SK-N-SH treated with all-trans-retinoic acid at 6 μM for 48 hours (cell line): ENCODE results near the gene MRFAP1L1.

Experiments used
- ATAC-seq: fragments of 200-7000 bp; cut with Tn5 transposase; 3 replicates; pipeline ENCODE4 v1.9.1; 2020; ENCODE audit warnings: mild to moderate bottlenecking, moderate library complexity
- ARNTL ChIP-seq: fragments of 450-650 bp; formaldehyde crosslinking; IDR thresholded peaks from 2 replicates; pipeline ENCODE4 v1.5.0; 2020; ENCODE audit warnings: low read depth, mild to moderate bottlenecking, moderate library complexity, borderline replicate concordance
- BACH2 ChIP-seq: fragments of 250-450 bp; sonication (Bioruptor Pico); IDR thresholded peaks from 2 replicates; pipeline ENCODE4 v1.9.0; 2021; ENCODE audit warnings: mild to moderate bottlenecking, borderline replicate concordance
- CREB5 ChIP-seq: fragments of 250-450 bp; sonication (Bioruptor Pico); IDR thresholded peaks from 2 replicates; pipeline ENCODE4 v1.5.1; 2020; ENCODE audit warnings: low read depth, mild to moderate bottlenecking, moderate library complexity
- CSDC2 ChIP-seq: fragments of 250-450 bp; sonication (Bioruptor Pico); IDR thresholded peaks from 2 replicates; pipeline ENCODE4 v1.5.0; 2020; ENCODE audit warnings: mild to moderate bottlenecking, moderate library complexity
- ESRRG ChIP-seq: fragments of 250-450 bp; sonication (Bioruptor Pico); IDR thresholded peaks from 2 replicates; pipeline ENCODE4 v1.6.1; 2021; ENCODE audit warnings: mild to moderate bottlenecking
- GLIS3 ChIP-seq: fragments of 250-450 bp; sonication (Bioruptor Pico); IDR thresholded peaks from 2 replicates; pipeline ENCODE4 v1.5.0; 2020; ENCODE audit warnings: mild to moderate bottlenecking, moderate library complexity
- ISL1 ChIP-seq: fragments of 250-450 bp; sonication (Bioruptor Pico); IDR thresholded peaks from 2 replicates; pipeline ENCODE4 v2.1.2; 2022; ENCODE audit warnings: mild to moderate bottlenecking, moderate library complexity
- PATZ1 ChIP-seq: fragments of 250-450 bp; sonication (Bioruptor Pico); IDR thresholded peaks from 2 replicates; pipeline ENCODE4 v1.8.0; 2020; ENCODE audit warnings: mild to moderate bottlenecking, moderate library complexity, borderline replicate concordance
- PPARA ChIP-seq: fragments of 250-450 bp; sonication (Bioruptor Pico); IDR thresholded peaks from 2 replicates; pipeline ENCODE4 v1.5.0; 2020; ENCODE audit warnings: mild to moderate bottlenecking, borderline replicate concordance
- RARB ChIP-seq: fragments of 250-450 bp; sonication (Bioruptor Pico); IDR thresholded peaks from 2 replicates; pipeline ENCODE4 v1.8.0; 2021; ENCODE audit warnings: mild to moderate bottlenecking, moderate library complexity
- SNAI2 ChIP-seq: fragments of 250-450 bp; sonication (Bioruptor Pico); IDR thresholded peaks from 2 replicates; pipeline ENCODE4 v1.5.0; 2020; ENCODE audit warnings: mild to moderate bottlenecking, moderate library complexity
- TCF4 ChIP-seq: fragments of 250-450 bp; sonication (Bioruptor Pico); IDR thresholded peaks from 2 replicates; pipeline ENCODE4 v1.8.0; 2021; ENCODE audit warnings: mild to moderate bottlenecking, moderate library complexity, borderline replicate concordance
- TSHZ2 ChIP-seq: fragments of 250-450 bp; sonication (Bioruptor Pico); IDR thresholded peaks from 2 replicates; pipeline ENCODE4 v1.5.0; 2020; ENCODE audit warnings: mild to moderate bottlenecking, moderate library complexity
- ZC3H10 ChIP-seq: fragments of 250-450 bp; sonication (Bioruptor Pico); IDR thresholded peaks from 2 replicates; pipeline ENCODE4 v1.5.1; 2021; ENCODE audit warnings: mild to moderate bottlenecking, moderate library complexity
- ZFP3 ChIP-seq: fragments of 250-450 bp; sonication (Bioruptor Pico); IDR thresholded peaks from 2 replicates; pipeline ENCODE4 v1.5.0; 2020; ENCODE audit warnings: mild to moderate bottlenecking, moderate library complexity
- ZFP30 ChIP-seq: fragments of 450-650 bp; formaldehyde crosslinking; IDR thresholded peaks from 2 replicates; pipeline ENCODE4 v1.5.0; 2022; ENCODE audit warnings: mild to moderate bottlenecking, moderate library complexity
- ZNF565 ChIP-seq: fragments of 450-650 bp; formaldehyde crosslinking; conservative IDR thresholded peaks from 2 replicates; pipeline ENCODE4 v1.5.0; 2020; ENCODE audit warnings: low read depth, mild to moderate bottlenecking, moderate library complexity
- ZNF70 ChIP-seq: fragments of 450-650 bp; formaldehyde crosslinking; IDR thresholded peaks from 2 replicates; pipeline ENCODE4 v1.5.0; 2020; ENCODE audit warnings: mild to moderate bottlenecking, moderate library complexity
- ZNF8 ChIP-seq: fragments of 450-650 bp; formaldehyde crosslinking; IDR thresholded peaks from 2 replicates; pipeline ENCODE4 v1.5.0; 2020; ENCODE audit warnings: mild to moderate bottlenecking, moderate library complexity
- TF ChIP-seq, protein P1 (sequence below): fragments of 250-450 bp; sonication (Bioruptor Pico); IDR thresholded peaks from 2 replicates; pipeline ENCODE4 v1.5.1; 2021; ENCODE audit warnings: mild to moderate bottlenecking, moderate library complexity

Gene MRFAP1L1

GRCh38 chr4:6750286-6751221 lies 40.9 kb upstream of the MRFAP1L1 start (continued):
- no peak for TF ChIP-seq CREB5
- TF ChIP-seq GLIS3 (CRISPR knock-in tag), result no peak
- TF ChIP-seq ZNF70, result no peak
- TF ChIP-seq, protein P1, sequence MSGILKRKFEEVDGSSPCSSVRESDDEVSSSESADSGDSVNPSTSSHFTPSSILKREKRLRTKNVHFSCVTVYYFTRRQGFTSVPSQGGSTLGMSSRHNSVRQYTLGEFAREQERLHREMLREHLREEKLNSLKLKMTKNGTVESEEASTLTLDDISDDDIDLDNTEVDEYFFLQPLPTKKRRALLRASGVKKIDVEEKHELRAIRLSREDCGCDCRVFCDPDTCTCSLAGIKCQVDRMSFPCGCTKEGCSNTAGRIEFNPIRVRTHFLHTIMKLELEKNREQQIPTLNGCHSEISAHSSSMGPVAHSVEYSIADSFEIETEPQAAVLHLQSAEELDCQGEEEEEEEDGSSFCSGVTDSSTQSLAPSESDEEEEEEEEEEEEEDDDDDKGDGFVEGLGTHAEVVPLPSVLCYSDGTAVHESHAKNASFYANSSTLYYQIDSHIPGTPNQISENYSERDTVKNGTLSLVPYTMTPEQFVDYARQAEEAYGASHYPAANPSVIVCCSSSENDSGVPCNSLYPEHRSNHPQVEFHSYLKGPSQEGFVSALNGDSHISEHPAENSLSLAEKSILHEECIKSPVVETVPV (CRISPR knock-in tag), result no peak
- TF ChIP-seq RARB, result no peak
- TF ChIP-seq ZNF565, result no peak
- no peak for TF ChIP-seq SNAI2
- TF ChIP-seq ZNF8 (CRISPR knock-in tag), result no peak
- TF ChIP-seq ARNTL (CRISPR knock-in tag), result no peak
- TF ChIP-seq ZFP30, result no peak

- TF ChIP-seq PATZ1 (CRISPR knock-in tag) (no peak), ISL1 (no peak), BACH2 (CRISPR knock-in tag) (no peak), SNAI2 (no peak), ZC3H10 (CRISPR knock-in tag) (no peak), TCF4 (CRISPR knock-in tag) (no peak), CSDC2 (no peak), CREB5 (no peak), GLIS3 (CRISPR knock-in tag) (no peak), ZNF565 (no peak), ESRRG (no peak), ZNF8 (CRISPR knock-in tag) (no peak), ZFP30 (no peak), ARNTL (CRISPR knock-in tag) (no peak), PPARA (CRISPR knock-in tag) (no peak)
- ATAC-seq, result no peak
Observed at GRCh38 chr4:6749340-6750171, 39.9 kb upstream of the MRFAP1L1 start.

DNA sequence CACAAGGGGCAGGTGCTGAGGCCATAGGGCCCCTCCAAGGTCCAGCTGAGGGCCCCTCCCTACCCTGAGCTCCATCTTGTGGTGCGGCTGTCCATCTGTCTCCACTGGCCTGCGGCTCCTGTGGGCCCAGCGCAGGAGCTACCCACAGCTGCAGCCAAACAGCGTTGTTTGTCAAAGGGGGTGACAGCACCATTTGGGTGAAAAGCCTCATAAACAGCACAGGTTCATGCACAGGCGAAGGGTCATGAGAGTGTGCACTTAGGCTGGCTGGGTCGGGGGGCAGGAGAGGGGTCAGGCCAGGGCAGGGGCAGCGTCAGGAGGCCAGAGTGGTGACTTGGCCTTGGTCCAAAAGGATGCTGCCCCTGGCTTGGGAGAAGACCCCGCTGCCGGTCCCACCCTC lies 38.6 kb upstream of the MRFAP1L1 start:
- ATAC-seq, result no peak
- TF ChIP-seq ZNF8 (CRISPR knock-in tag), result no peak
- no peak for TF ChIP-seq BACH2 (CRISPR knock-in tag)
- TF ChIP-seq ZNF565, result no peak
- no peak for TF ChIP-seq TSHZ2 (CRISPR knock-in tag)
- no peak for TF ChIP-seq CSDC2
- no peak for TF ChIP-seq ZFP30
- TF ChIP-seq RARB, result no peak
- TF ChIP-seq ZFP3 (CRISPR knock-in tag), result no peak
- TF ChIP-seq ISL1, result no peak
- no peak for TF ChIP-seq PPARA (CRISPR knock-in tag)
- TF ChIP-seq TCF4 (CRISPR knock-in tag), result no peak
- no peak for TF ChIP-seq GLIS3 (CRISPR knock-in tag)
- no peak for TF ChIP-seq SNAI2
- no peak for TF ChIP-seq ESRRG
- TF ChIP-seq ARNTL (CRISPR knock-in tag), result no peak
